Neuronal stem cell (in vitro differentiated cells): ENCODE measurements around the gene GSTO2.

Experiments
- small RNA-seq: library from polyadenylated mRNA; stranded (forward); fragments of <200 nt; extraction: miRNeasy Mini kit (QIAGEN cat#:217004); gene quantifications from one replicate; pipeline ENCODE3, GENCODE V24; 2013; ENCODE audit not compliant: insufficient read depth

GSTO2 gene

Small RNAs within 50 kb of the gene (small RNA-seq; reads per million reads assigned to genes)
- 18.9 reads per million, percentile 78 among the genes with 10 or more reads in this experiment for gene MIR4482
